Endothelial cell of umbilical vein (primary cell): ENCODE results near the gene TBCD. TPM values are rescaled to one million over a fixed set of nuclear protein-coding genes. Genes with fewer than 3 reads are reported as not detected.

Experiments
- BruUV-seq: library from RNA; stranded (reverse); fragments of 400-500 nt; replicated peaks from 2 replicates; lab custom pipeline; 2021; lab: Mats Ljungman, UMichigan
- CTCF ChIA-PET: fragments of 300-600, 350-600 bp; sonication (Branson Sonifier 250); formaldehyde crosslinking; loops from one replicate; lab custom pipeline; 2021; ENCODE audit warnings: antibody characterized with exemption, inconsistent platforms; lab: Charles Lee
- POLR2A ChIA-PET: fragments of 300-600, 350-600 bp; sonication (Branson Sonifier 250); formaldehyde crosslinking; loops from one replicate; lab custom pipeline; 2021; ENCODE audit warnings: antibody characterized with exemption, inconsistent platforms; lab: Charles Lee
- DNase-seq: peaks from one replicate; pipeline ENCODE4 v3.0.0-alpha.2; 2011; ENCODE audit warnings: low read depth, low spot score
- FAIRE-seq: peaks from 2 replicates; lab custom pipeline; 2011; peaks lifted over from hg19 to GRCh38; lab: Jason Lieb, UNC
- H2AFZ ChIP-seq: 2 replicates; pipeline ENCODE4 v1.6.0; 2012; ENCODE audit warnings: low read depth, low read length, control low read depth, inconsistent platforms
- H3K27ac ChIP-seq: 2 replicates; pipeline ENCODE4 v1.5.1; 2011; ENCODE audit warnings: low read depth, mild to moderate bottlenecking, control low read depth, low read length, moderate library complexity; ENCODE audit not compliant: insufficient read depth
- H3K27me3 ChIP-seq, 2 experiments: 2 replicates each; pipeline versions ENCODE4 v1.6.0 to v1.6.1; 2011; ENCODE audit warnings: low read length in 2 of 2, mixed read lengths in 1 of 2; ENCODE audit not compliant: control insufficient read depth in 2 of 2, insufficient read depth in 2 of 2
- H3K36me3 ChIP-seq, 2 experiments: 2 replicates in 1 of 2; 3 replicates in 1 of 2; pipeline ENCODE4 v1.5.1; 2011; ENCODE audit warnings: low read length in 2 of 2, mild to moderate bottlenecking in 1 of 2, moderate library complexity in 1 of 2; ENCODE audit not compliant: control insufficient read depth in 2 of 2, insufficient read depth in 2 of 2; ENCODE audit errors: extremely low read depth in 1 of 2
- H3K4me1 ChIP-seq: 3 replicates; pipeline ENCODE4 v1.5.1; 2011; ENCODE audit warnings: mild to moderate bottlenecking, low read length; ENCODE audit not compliant: control insufficient read depth, insufficient read depth; ENCODE audit errors: extremely low read depth
- H3K4me2 ChIP-seq: 2 replicates; pipeline ENCODE4 v1.6.1; 2011; ENCODE audit warnings: low read length, control low read depth, mixed read lengths; ENCODE audit not compliant: insufficient read depth
- H3K4me3 ChIP-seq, 3 experiments: fragments of 200-600 bp in 1 of 3; sonication (generic), shearing (Covaris generic) in 1 of 3; replicated peaks in 1 of 3; 2 replicates each; pipeline ENCODE4 v1.5.1; 2011 to 2016; ENCODE audit warnings: control low read depth in 3 of 3, low read length in 3 of 3, mild to moderate bottlenecking in 2 of 3, inconsistent platforms in 1 of 3, low read depth in 1 of 3, moderate library complexity in 1 of 3; ENCODE audit not compliant: insufficient read depth in 1 of 3
- H3K79me2 ChIP-seq: 2 replicates; pipeline ENCODE4 v1.6.0; 2012; ENCODE audit warnings: low read length, inconsistent platforms; ENCODE audit not compliant: control insufficient read depth, insufficient read depth
- H3K9ac ChIP-seq: replicated peaks from 2 replicates; pipeline ENCODE3; 2011; ENCODE audit warnings: low read length, control low read depth; ENCODE audit not compliant: insufficient read depth; ENCODE audit errors: extremely low read depth
- H3K9me1 ChIP-seq: replicated peaks from 3 replicates; pipeline ENCODE4 v1.6.0; 2011; ENCODE audit warnings: mild to moderate bottlenecking, low read length; ENCODE audit not compliant: control insufficient read depth, insufficient read depth; ENCODE audit errors: extremely low read depth
- H3K9me3 ChIP-seq: replicated peaks from 2 replicates; pipeline ENCODE4 v1.5.1; 2012; ENCODE audit warnings: low read length, inconsistent platforms; ENCODE audit not compliant: control insufficient read depth, insufficient read depth
- H4K20me1 ChIP-seq: replicated peaks from 2 replicates; pipeline ENCODE3; 2011; ENCODE audit warnings: mild to moderate bottlenecking, low read length; ENCODE audit not compliant: control insufficient read depth, insufficient read depth; ENCODE audit errors: extremely low read depth
- EZH2 ChIP-seq: IDR thresholded peaks from 2 replicates; pipeline ENCODE4 v1.6.1; 2012; ENCODE audit warnings: borderline replicate concordance, low read depth, mild to moderate bottlenecking, moderate library complexity, low read length, inconsistent platforms; ENCODE audit not compliant: severe bottlenecking
- FOS ChIP-seq: IDR thresholded peaks from 2 replicates; pipeline ENCODE4 v1.6.1; 2011; ENCODE audit warnings: mild to moderate bottlenecking, low read length, moderate library complexity, borderline replicate concordance; ENCODE audit not compliant: insufficient read depth
- GATA2 ChIP-seq: IDR thresholded peaks from 2 replicates; pipeline ENCODE4 v1.7.0; 2011; ENCODE audit warnings: low read depth, mild to moderate bottlenecking, moderate library complexity, mixed read lengths, low read length; ENCODE audit not compliant: insufficient read length, insufficient read depth
- JUN ChIP-seq: IDR thresholded peaks from 2 replicates; pipeline ENCODE4 v1.6.1; 2011; ENCODE audit warnings: borderline replicate concordance, low read depth; ENCODE audit not compliant: insufficient read length, insufficient read depth
- MYC ChIP-seq: IDR thresholded peaks from one replicate; pipeline ENCODE4 v1.6.1; 2011; ENCODE audit warnings: mild to moderate bottlenecking, low read depth, low read length
- POLR2A ChIP-seq: IDR thresholded peaks from 2 replicates; pipeline ENCODE4 v1.6.1; 2012; ENCODE audit warnings: low read depth, mild to moderate bottlenecking, control low read depth, low read length
- POLR2AphosphoS5 ChIP-seq: IDR thresholded peaks from 2 replicates; pipeline ENCODE4 v1.6.1; 2012; ENCODE audit warnings: low read depth, mild to moderate bottlenecking, control low read depth, low read length, moderate library complexity; ENCODE audit not compliant: insufficient read depth
- dilution Hi-C: fragments of 300-500 bp; cut with MboI; formaldehyde crosslinking; loops from one replicate; pipeline ENCODE4 v1.15.0; 2019; ENCODE audit warnings: low sequenced_read_pairs; ENCODE audit not compliant: extremely low pct_ligation_motif_present
- intact Hi-C: fragments of 100-400 bp; cut with micrococcal nuclease; formaldehyde crosslinking; loops from one replicate; pipeline ENCODE4 v1.10.0; 2022
- polyA plus RNA-seq, 4 experiments: library from polyadenylated mRNA; depleted of rRNA in 3 of 4; stranded (reverse) in 3 of 4; unstranded in 1 of 4; fragments of >200 nt; gene quantifications; 2 replicates each; pipeline versions ENCODE4 v1.2.1 to v1.2.3, GENCODE V29; 2011 to 2012; ENCODE audit warnings: missing spikeins in 1 of 4
- total RNA-seq: library from RNA; stranded (reverse); gene quantifications from 2 replicates; pipeline ENCODE4 v1.2.3, GENCODE V29; 2021
- TF ChIP-seq, protein P1 (sequence below): IDR thresholded peaks from 2 replicates; pipeline ENCODE4 v1.6.1; 2011; ENCODE audit not compliant: insufficient read depth, insufficient read length
- TF ChIP-seq, protein P2 (sequence below), 2 donors: IDR thresholded peaks; 1 replicate in 1 of 2; 2 replicates in 1 of 2; pipeline ENCODE4 v1.5.1; 2011; ENCODE audit warnings: low read length in 2 of 2, mild to moderate bottlenecking in 2 of 2, moderate library complexity in 2 of 2, control low read depth in 1 of 2, inconsistent platforms in 1 of 2, low read depth in 1 of 2; ENCODE audit not compliant: insufficient read depth in 1 of 2; ENCODE audit errors: extremely low read depth in 1 of 2

Gene TBCD
- total and polyA plus RNA-seq, 2 donors (not counting 3 experiments of a cell fraction or from before 2014, with no cell fraction given): 121 to 145 TPM

DNA sequence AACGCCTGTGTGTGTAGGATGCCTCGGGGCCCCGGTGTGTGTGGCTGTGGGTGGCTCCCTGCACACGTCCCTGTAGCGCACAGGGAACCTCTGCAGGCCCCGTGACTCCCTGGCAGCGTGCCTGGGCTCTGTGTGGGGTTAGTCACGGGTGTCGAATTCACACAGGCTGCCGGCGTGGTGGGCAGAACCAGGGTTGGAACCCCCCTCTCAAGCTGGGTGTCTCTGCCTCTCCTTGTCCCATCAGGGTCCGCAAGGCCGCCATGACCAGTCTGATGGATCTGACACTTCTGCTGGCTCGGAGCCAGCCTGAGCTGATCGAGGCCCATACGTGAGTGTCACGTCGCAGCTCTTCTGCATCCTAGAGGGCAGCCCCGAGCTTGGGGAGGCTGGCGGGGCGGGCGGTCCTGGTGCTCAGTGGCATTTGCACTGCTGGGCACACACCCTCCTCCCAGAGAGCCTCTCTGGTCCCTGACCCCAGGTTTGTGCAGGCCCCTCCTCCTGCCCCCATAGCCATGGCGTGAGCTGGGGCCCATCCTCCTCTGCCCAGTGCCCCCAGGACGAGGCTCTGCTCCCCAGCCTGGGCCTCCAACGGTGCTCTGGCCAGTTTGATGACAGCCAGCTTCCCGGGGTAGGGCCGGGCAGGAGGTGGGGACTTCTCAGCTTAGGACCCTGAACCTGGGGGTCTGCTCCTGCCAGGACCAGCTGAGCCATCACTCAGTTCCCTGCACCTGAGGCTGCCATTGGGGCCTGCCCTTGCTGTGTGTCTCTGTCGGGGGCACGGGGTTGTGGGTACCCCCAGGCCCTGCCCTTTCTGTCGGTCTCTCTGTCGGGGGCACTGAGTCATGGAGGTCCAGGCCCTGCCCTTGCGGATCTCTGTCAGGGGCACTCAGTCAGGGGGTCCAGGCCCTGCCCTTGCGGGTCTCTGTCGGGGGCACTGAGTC is 176.1 kb downstream of the TBCD start:
- Histone ChIP-seq H3K9ac (no peak overlapping the region), H3K27ac (no peak overlapping the region), H3K79me2 (no peaks in the 10 kb centered on the region), H3K4me3 (no peak overlapping the region), H3K9me1 (no peaks in the 10 kb centered on the region), H3K9me3 (no peaks in the 10 kb centered on the region), H3K4me1 (peaks cover 5% of the 10 kb centered on the region), H2AFZ (no peak overlapping the region), H3K36me3 (peaks cover 7 to 49% of the 10 kb centered on the region in 2 experiments), H3K4me2 (no peak overlapping the region), H3K27me3 (no peaks in the 10 kb centered on the region), H4K20me1 (no peaks in the 10 kb centered on the region)
- intact Hi-C loops: no loop called here
- TF ChIP-seq MYC (no peak), POLR2AphosphoS5 (no peak), JUN (no peak), GATA2 (no peak), FOS (no peak), EZH2 (no peak), POLR2A (no peak)
- TF ChIP-seq, protein P1, sequence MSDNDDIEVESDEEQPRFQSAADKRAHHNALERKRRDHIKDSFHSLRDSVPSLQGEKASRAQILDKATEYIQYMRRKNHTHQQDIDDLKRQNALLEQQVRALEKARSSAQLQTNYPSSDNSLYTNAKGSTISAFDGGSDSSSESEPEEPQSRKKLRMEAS: no peak
- TF ChIP-seq, protein P2, sequence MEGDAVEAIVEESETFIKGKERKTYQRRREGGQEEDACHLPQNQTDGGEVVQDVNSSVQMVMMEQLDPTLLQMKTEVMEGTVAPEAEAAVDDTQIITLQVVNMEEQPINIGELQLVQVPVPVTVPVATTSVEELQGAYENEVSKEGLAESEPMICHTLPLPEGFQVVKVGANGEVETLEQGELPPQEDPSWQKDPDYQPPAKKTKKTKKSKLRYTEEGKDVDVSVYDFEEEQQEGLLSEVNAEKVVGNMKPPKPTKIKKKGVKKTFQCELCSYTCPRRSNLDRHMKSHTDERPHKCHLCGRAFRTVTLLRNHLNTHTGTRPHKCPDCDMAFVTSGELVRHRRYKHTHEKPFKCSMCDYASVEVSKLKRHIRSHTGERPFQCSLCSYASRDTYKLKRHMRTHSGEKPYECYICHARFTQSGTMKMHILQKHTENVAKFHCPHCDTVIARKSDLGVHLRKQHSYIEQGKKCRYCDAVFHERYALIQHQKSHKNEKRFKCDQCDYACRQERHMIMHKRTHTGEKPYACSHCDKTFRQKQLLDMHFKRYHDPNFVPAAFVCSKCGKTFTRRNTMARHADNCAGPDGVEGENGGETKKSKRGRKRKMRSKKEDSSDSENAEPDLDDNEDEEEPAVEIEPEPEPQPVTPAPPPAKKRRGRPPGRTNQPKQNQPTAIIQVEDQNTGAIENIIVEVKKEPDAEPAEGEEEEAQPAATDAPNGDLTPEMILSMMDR (IDR thresholded peaks at IDR 0.05; ENCODE audit: extremely low read depth in 1 of 2, insufficient read depth in 1 of 2, low read depth in 1 of 2, low read length in 2 of 2): no peak
- CTCF ChIA-PET: interaction anchor here (1.2 to 1.4 kb wide), 2 partner anchors 10 to 14 kb away, joined by 3 to 6 read pairs; no protein-coding TSS in a partner anchor
- POLR2A ChIA-PET: no interaction called here
- dilution Hi-C loops: no loop called here
- no peak for FAIRE-seq
- BruUV-seq: no TSS peak
- no peak for DNase-seq
